Activated CD4-positive, alpha-beta T cell treated with anti-CD3 and anti-CD28 coated beads for 48 hours (primary cell): Measurements from ENCODE around the gene IFNA2.
"Not testable (repeated sequence)": the region's sequence is repeated elsewhere in the genome, so short reads cannot be mapped to it uniquely, and the experiment has no call there.

Experiments used
- DNase-seq: peaks from one replicate; pipeline ENCODE4 v3.0.0-alpha.2; 2020

IFNA2 gene

DNA sequence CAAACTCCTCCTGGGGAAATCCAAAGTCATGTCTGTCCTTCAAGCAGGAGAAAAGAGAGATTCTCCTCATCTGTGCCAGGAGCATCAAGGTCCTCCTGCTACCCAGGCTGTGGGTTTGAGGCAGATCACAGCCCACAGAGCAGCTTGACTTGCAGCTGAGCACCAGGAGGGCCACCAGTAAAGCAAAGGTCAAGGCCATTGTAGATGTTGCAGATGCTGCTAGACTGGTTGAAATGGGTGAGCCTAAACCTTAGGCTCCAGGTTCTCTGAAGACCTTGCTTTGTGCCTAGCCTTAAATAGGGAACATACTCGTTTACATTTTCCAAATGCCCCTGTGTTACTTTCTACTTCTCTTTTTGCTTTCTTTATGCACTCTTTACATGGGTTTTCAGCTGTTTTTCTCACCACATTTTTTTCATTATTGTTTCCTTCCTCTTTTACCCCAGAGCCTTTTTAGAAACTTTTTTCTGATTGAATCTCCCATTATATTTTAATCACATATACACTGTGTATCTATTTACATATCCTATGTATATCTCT lies at the start of gene IFNA2:
Gene IFNA2, minus strand, starts transcription at position 268 of the 540 bp plus-strand sequence. Its CDS starts 69 bp downstream, at position 199.
- DNase-seq = no peak

DNA sequence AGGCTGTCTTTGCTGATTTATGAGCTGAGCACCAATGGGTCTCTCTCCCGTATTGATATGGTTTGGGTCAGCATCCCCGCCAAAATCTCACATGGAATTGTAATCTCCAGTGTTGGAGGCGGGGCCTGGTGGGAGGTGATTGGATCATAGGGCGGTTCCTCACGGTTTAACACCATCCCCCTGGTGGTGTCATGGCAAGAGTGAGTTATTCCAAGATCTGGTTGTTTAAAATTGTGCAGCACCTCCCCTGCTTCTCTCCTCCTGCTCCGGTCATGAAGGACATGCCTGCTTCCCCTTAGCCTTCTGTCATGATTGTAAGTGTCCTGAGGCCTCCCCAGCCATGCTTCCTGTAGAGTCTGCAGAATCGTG lies 49.8 kb upstream of the IFNA2 start:
- not testable (repeated sequence) for DNase-seq

DNA sequence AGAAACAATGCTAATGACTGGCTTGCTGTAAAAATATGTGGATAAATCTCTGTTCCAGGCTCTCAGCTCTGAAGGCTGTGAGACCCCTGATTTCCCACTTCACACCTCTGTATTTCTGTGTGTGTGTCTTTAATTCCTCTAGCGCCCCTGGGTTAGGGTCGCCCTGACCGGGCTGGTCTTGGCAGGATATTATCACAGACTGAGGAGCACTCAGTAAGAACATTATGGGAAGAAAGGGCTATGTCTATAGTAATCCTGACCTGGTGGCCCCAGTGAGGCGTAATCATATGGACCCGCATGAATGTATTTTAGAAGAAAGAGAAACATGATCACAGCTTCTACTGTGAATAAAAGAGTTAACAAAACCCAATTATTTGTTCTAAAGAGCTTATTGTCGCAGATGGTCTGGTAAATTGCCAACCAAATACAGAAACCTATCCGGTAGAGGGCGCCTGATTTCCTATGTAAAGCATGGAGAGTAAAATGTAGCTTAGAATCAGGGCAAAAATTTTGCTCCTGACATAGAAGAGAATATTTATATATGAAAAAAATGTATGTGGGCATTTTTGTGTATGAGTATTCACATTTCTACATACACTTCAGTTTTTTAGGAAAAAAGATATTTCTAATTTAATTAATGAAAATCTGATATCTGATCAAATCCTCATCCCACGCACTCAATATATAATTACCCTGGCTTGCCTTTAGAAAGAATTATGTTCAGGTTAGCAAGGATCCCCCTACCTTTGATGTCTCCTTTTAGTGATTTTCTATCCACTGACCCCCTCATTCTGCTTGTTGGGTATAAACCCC lies 49.2 kb upstream of the IFNA2 start:
- DNase-seq = peak; percentile 61

DNA sequence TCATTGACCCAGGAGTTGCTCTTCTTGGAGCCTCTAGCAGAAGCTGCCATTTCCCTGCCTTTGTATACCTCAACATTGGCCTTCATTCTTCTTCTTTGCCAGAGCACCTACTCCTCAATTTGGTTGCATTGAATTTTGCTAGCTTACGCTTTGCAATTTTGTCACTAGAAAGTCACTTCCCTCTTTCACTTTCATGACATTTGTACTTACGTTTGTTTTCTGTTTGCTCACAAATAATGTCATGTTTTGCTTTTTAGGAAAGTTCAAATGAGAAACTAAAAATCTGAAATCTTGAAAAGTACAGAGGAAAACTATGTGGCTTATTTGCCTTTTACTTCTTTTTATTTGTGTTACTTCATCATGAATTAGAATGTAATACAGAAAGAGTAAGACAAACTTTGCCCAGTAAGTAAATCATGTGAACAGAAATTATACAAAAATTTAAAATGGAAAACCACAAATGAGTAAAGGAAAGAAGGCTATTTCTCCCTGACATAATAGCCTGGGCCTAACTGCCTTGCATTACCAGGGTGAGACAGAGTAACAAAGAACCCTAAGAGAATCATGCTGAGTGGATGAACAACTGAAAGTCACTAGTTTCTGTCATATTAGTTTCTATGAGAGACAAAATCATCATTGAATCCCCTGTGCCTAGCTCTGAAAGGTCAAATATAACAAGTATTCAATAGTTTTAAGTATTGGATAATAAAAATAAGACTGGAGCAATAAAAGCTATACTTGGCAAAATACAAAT lies 47.7 kb upstream of the IFNA2 start:
- no peak for DNase-seq

DNA sequence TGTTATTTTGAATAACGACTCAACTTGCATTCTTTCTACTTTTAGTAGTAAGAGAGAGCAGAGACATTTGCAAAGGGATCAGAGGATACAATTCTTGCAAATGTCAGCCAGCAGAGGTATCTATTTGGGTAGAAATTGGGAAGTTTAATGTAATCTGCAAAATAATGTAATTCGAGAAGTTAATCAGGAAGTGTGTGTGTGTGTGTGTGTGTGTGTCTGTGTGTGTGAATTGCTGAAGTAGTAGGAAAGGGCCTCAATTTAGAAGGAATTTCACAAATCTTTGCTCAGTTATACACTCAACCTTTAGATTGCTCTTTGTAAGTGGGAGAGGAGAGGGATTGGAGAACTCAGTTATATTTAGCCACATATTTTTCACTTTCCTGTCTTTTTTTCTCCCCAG lies 44.0 kb upstream of the IFNA2 start:
- DNase-seq = no peak

DNA sequence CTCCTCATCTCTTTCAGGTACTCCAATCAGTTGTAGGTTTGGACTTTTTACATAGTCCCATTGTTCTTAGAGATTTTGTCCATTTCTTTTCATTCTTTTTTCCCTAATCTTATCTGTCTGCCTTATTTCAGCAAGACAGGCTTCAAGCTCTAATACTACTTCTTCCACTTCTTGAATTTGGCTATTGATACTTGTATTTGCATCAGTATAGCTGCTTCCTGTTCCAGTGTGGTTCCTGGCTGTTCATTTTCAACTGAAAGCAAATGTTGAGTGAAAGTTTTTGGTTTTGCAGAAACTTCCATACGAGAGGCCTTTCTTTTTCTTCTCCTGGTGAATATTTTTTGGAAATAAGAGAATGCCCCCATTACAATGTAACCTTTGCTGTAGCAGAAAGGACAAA lies 43.0 kb upstream of the IFNA2 start:
- DNase-seq = no peak

DNA sequence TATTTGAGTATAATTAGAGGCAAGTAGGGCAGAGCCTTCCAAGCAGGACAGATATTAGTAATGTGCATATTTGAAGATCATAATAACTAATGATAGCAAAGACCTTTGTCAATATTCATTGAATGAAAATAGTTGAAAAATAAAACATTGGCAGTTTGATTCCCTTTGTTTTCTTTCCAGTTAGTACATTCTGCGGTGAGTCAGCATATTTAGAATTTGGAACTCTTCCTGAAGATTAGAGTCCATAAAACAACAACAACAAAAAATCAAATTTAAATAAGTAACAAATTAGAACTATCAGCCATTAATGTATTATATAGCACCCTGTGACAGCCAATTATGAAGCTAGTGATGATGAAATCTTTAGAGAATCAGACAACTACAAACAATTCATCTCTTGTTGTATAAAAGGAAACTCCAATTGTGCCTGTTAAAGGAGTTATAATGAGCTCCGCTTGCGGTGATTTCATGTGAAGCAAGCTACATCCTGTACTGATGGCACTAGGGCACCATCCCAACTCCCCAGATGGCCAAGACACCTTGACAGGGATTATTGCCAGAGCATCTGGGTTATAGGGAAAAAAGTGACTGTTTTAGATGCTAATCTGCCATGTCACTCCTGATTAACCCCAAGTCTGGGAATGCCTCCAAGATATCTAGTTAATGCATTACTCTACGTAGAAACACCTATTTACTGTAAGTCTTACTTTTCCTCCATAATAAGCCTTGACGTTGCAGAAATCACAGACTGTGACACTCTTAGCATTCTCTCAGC lies 30.5 kb upstream of the IFNA2 start:
- no peak for DNase-seq

DNA sequence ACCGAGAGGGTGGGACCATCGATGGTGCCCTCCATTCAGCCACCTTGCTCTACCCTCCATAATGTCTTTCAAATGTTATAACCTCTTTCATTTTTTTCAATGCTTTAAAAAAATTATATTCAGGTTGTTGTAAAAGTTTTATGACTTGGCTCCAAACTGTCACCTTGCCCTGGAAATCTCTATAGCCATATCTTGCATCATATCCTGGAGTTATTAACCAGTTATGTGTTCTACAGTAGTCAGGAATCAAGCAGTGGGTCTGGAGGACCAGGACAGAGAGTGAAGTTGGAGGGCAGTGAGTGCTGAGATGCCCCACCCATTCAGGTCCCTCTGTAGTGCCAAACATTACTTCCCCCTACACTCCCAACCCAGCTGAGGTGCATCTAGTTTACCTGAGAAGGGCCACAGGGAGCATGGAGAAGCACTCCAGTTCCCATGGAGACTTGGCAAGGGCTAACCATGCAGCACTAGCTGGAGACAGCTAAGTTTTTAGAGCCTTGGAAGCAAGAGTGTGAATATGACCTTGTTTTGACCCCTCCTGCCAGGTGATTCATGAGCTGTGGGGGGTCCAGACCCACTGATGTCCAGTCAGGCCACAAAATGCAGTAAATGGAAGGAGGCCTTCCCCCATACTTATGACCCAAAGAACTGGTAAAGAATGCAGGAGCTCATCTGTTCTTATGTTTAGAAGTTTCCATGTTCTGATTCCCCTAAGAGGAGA lies 29.2 kb upstream of the IFNA2 start:
- no peak for DNase-seq

DNA sequence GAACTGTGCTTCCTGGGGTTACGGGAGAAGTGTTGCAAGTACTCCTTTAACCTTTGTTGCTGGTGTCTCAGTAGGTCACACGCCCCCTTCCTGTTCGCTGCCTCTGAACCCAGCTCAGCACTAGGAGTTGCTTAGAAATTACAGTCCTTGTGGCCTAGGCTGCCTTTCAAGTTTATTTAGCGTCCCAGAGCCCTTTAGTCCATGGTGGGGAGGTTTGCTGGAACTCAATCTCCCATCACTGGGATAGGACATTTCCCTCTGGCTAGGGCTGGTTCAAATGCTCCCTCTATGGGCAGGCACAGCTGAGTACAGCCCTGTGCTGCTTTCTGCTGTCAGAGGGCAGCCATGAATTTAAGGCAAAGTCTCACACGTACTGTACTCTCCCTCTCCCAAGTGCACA lies 28.4 kb upstream of the IFNA2 start:
- DNase-seq = peak; percentile 20

DNA sequence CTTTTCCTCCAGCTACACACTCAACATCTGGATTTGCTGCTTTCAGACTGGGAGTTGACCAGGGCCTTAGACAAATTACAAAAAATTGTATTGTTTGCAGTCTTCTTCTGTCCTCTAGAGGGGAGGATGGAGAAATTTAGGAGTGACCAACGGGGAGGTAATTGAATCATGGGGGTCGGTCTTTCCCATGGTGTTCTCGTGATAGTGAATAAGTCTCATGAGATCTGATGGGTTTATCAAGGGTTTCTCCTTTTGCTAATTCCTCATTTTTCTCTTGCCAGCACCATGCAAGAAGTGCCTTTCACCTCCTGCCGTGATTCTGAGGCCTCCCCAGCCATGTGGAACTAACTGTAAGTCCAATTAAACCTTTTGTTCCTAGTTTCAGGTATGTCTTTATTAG lies 28.0 kb upstream of the IFNA2 start:
- DNase-seq = no peak

DNA sequence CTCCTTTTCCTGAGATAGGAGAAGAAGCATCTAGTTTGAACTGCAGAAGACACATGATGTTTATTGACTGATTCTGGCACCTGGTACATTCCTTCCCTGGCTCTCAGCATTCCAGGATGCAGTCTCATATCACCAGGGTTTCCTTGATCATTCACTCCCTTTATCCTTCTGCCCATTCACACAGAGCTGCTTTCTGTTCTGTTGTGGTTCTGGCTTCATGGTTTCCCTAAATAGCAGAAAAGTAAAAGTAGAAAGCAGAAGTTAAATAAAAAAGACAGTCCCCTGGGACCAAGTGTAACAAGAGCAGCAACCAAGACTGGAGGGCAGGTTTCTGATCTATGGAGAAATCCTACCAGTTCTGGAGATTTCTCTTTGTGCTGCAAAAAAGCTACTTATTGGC lies 26.9 kb upstream of the IFNA2 start:
- no peak for DNase-seq

DNA sequence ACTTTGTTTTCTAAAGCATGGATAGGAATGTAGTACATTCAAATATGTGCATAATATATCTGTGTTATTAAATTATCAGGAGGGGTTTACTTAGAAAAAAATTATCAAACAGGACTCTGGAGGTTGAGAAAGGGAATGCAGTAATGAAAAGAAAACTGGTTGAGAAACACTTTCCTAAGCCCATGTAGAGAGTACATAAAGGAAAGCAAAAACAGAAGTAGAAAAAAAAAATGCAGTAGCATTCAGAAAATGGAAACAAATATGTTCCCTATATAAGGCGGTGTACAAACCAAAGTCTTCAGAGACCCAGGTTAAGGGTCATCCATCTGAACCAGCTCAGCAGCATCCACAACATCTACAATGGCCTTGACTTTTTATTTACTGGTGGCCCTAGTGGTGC lies 23.6 kb upstream of the IFNA2 start, which contains the start of gene IFNA8:
Gene IFNA8, plus strand, starts transcription at position 301 of the 400 bp plus-strand sequence. Its CDS starts 60 bp downstream, at position 361.
- no peak for DNase-seq

DNA sequence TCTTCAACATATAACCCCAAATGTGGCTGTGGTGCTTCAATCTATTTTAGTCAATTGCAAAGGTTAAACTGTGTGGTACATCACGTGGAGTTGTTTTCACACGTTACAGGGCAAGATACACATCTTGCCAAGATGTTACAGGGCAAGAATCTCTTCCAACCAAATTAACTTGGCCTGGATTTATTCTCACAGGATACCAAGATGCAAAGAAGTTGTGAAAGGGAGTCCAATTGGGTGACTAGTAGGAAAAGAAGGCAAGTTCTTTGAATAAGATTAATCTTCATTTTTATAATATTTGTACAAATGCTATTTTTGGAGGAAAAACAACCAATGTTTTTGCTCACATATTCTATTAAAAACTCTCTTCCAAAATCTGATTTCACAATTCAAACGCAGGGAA lies 18.9 kb upstream of the IFNA2 start:
- DNase-seq = no peak

DNA sequence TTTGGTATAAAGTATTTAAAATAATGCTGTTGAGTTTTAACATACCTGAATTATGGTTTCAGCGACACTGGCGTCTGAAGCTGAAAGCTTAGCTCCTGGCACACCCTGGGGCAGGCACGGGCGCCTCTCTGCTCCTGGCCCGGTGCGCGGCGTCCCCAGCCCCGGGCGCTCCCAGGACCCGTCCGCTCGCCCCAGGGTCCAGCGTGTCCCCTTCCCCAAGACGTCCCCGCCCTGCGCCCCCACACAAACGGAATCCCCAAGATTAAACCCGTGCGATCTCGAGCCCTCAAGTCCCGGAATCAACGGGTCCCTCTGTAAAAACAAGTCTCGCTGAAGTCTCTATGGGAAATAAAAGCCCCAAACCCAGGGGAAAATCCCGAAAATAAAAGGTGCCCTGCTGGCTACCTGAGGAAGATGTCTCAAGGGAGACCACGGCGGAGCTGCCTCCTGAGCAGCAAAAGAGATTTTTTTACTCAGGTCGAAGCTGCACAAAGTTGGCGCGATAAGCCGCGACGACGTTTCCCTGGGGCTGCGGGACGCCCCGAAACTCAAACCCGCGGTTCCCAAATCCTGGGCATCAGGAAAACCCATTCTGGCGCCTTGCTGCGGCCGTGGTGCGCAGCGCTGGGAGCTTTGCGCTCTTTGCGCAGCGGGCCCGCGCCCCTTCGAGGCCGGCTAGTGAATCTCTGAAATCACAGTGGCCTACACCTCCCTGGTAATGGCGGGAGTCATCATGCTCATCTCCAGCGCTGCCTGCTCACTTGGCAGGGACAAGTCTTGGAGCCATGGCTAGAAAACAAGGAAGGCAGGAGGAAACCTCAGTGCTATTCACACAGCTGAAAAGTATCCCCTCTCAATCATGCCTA lies 17.4 kb upstream of the IFNA2 start:
- DNase-seq = peak; percentile 27

DNA sequence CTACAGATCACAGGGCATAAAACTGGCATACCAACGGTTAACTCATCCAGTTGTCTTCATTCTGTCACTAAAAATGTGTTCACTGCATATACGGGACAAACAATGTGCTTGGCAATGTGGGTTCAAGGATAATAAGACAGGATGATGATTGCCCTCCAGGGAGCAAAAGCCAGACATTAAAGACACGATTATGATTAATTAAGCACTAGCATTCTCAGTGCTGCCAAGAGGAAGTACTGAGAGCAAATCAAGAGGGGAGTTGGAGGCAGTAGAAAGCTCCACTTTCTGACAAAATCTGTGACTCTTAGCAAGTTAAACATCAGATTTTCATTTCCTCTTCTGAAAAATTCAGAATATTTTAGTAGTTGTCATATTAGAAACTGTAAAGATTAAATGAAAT lies 14.8 kb upstream of the IFNA2 start:
- DNase-seq = no peak

DNA sequence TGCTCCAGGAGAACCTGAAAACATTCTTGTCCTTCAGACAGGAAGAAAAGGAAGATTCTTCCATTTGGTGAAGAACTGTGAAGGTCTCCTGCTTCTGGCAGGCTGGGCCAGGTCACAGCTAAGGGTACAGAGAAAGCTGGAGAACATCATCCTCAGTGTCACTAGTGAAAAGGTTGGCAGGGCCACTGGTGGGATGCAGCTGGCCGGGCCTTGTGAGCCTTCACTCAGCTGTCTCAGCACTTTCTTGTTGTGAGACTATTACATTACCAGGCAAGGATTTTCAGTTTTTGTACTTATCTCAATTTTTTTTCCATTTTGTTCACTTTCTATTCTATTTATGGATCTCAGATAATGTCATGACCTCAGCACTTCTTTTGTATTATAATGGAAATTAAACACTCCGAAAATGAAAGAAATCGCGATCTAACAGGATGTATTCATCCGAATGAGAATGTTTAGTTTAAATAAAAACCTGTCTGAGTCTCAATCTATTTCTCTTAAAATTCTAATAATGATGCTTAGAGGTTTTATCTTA lies 13.8 kb upstream of the IFNA2 start:
- no peak for DNase-seq

DNA sequence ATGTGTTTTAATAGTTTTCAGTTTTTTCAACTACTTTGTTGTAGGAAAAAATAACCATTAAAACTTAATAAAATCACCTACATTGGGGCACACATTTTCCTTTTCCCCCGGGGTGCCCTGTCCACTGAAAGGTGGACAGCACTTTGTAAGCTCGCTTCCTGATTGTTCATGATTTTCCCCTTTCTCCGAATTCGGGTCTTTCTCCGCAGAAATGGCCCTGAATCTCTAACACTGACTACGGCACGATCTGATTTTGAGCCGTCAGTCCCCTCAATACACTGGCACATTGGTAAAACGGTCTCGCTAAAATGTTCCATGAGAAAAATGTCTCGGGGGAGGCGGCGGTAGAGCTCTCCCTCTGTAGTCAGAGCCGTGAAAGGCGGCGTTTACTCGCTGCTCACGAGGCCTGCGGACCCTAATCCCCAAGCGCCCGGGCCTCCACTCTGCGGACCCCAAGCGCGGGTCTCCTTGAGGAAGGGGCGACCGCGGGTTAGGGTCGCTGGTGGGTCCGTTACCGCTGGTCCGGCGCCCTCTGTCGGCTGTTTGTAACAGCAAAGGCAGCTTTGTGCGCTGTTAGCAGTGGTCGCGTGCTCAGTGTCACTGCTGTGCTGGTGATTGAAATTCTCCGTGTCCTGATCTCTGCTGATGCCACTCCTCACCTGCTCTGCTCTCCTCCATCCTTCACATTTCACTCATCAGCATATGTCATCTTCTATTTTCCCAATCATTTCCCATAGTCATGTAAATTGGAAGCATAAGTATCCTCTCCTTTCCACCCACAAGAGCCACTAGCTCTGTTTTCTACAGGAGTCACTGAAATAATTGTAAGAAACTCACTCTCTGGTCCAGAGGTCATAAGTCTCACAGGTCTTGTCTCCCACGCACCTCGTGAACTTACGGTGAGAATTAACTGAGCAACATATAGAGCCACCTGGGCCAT lies 10.8 kb upstream of the IFNA2 start:
- DNase-seq = peak; percentile 69

DNA sequence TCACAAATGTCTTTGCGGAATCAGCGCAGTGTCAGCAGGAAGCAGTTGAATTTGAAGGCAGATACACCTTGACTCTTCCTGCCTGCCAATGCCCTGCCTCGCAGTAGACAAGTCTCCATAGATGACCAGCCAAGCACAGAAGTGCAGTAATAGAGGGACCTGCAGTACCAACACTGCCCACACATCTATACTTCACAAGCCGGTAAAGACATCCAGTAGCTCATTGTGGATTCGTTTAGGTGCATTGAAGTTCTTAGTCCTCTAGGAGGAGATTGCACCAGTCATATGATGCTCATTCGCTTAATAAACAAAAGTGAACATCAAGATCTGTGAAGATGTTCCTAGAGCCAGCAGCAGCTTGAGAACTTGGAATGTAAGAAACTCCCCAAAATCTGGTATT lies 7.1 kb upstream of the IFNA2 start:
- DNase-seq = no peak

DNA sequence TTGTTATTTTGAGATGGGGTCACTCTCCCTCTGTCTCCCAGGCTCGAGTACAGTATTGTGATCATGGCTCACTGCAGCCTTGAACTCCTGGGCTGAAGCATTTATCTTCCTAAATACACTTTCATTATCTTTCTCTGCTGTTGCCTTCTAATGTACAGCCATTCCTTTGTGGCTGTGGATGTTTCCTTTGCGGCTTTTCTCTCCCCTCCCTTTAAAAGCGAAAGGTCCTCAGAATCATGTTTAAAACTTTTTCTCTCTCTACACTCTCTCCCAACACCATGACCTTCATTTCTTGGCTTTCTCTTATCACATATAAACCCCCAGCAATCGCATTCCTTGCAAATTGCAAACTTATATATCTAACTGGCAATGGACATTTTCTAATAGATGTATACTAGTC lies 1.6 kb downstream of the IFNA2 start:
- DNase-seq = no peak
